GM19467 (cell line): ENCODE results near the gene DEFB113.

Experiments used
- ATAC-seq: cut with Tn5 transposase; IDR thresholded peaks from one replicate; pipeline ENCODE4 v1.9.1; 2021; ENCODE audit warnings: mild to moderate bottlenecking, moderate library complexity; ENCODE audit not compliant: unreplicated experiment

The DEFB113 gene

GRCh38 chr6:49937017-49937416, 32.4 kb downstream of the DEFB113 start:
- no peak for ATAC-seq

GRCh38 chr6:49935387-49935786, 34.0 kb downstream of the DEFB113 start:
- no peak for ATAC-seq

DNA sequence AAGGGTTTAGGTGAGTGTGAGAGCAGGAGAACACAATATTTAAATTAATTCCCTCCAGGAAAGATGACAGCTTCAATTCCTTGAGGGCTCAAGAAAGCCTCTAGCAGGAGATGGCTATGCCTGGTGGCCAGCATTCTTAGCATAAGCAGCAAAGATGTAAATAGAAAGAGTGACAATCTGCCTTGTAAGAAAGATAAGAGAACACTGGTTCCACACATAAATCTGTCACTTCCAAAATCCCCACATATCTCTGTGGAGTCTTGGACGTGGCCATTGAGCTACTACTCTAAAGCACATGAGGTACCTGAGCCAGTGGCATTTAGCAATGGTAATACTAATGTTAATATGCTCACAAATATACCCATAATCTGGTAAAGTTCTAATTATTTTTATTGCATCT, 34.7 kb downstream of the DEFB113 start:
- ATAC-seq = no peak

DNA sequence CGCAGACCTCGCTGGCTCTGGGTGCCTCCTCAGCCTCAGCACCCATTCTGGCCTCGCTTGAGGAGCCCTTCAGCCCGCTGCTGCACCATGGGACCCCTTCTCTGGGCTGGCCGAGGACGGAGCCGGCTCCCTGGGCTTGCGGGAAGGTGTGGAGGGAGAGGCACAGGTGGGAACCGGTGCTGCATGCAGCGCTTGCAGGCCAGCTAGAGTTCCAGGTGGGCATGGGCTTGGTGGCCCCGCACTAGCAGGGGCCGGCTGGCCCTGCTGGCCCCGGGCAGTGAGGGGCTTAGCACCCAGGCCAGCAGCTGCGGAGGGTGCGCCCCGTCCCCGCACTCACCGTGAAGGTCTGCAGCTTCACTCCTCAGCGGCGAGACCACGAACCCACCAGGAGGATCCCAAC, 35.9 kb downstream of the DEFB113 start:
- ATAC-seq = no peak

DNA sequence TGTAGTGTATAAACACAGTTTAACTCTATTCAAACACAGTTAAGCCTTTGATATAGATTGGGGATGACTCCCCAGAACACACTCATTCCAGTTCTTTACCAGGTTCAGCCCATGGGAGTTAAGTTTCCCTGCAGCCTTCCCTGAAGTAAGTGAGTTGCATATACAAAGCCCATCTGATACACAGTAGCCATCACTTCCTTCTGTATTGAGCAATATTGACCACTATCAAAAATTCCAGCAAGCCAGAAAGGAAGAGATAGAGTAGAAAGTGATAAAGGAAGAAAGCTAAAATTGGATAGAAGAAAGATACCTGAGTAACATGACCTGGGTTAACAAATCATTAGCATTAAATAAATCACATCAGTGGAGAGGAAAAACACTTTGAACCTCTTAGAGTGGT, 40.1 kb downstream of the DEFB113 start:
- ATAC-seq = no peak

GRCh38 chr6:49923826-49924225, 45.6 kb downstream of the DEFB113 start:
- ATAC-seq = no peak

GRCh38 chr6:49919935-49920644, 49.3 kb downstream of the DEFB113 start:
- no peak for ATAC-seq

DNA sequence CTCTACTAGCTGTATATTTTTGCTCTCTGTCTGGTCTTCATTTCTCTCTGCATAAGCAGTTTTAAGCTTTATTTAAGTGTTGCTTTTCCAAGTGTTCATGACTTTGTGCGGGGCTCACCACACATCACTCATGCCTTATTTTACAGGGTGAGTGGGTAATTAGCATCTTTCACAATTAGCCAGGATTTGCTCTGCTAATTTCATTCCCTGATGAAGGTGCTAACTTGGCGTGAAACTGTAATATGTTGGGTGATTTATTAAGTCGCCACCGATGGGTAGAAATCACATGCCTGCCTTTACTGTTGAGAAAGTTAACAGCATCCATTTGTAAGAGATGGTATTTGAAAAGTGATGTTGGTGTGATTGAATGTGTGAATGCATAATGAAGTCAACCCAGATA, 50.2 kb downstream of the DEFB113 start:
- no peak for ATAC-seq

DNA sequence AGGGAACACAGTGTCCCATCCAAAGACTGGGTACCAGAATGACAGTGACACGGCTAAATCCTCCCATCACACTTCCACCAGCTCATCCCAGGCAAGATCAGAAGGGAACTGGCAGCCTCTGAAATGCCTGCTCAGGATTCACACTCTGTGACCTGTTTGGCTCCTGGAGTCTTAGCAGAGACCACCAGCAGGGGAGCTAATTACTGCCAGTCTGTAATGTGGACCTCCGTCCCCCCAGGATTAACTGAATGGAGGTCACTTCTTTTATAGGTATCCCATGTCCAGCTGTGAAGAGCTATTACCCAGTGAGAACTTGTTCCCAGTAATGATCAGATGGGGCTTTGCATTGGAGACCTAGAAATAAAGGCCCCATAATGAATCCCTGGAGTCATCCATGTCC, 50.6 kb downstream of the DEFB113 start:
- no peak for ATAC-seq
